Coronary artery (tissue), 2 donors: ENCODE results near the gene DSCAML1.

Experiments used
- DNase-seq: peaks from one replicate; pipeline ENCODE4 v3.0.0-alpha.2; 2017; ENCODE audit warnings: low spot score
- H3K27ac ChIP-seq, 2 donors: fragments of 200-600 bp; sonication (generic); one replicate each; pipeline ENCODE4 v1.5.1; 2016 to 2019
- H3K4me3 ChIP-seq: fragments of 200-600 bp; sonication (generic); 2 replicates; pipeline ENCODE4 v1.5.1; 2016; ENCODE audit warnings: mild to moderate bottlenecking, moderate library complexity
- CTCF ChIP-seq: fragments of 200-600 bp; sonication (generic); IDR thresholded peaks from one replicate; pipeline ENCODE4 v1.5.1; 2019; ENCODE audit warnings: antibody characterized with exemption

The DSCAML1 gene

GRCh38 chr11:117591316-117592039, 205.5 kb downstream of the DSCAML1 start:
- no peak overlapping the region for H3K4me3 ChIP-seq
- no peak for TF ChIP-seq CTCF
- no peak for DNase-seq
- no peak overlapping the region for H3K27ac ChIP-seq

GRCh38 chr11:117589063-117589462, 208.0 kb downstream of the DSCAML1 start:
- Histone ChIP-seq H3K27ac (no peak overlapping the region), H3K4me3 (no peak overlapping the region)
- TF ChIP-seq CTCF, result no peak
- DNase-seq, result no peak

- DNase-seq, result no peak
- Histone ChIP-seq H3K27ac (no peak overlapping the region), H3K4me3 (no peak overlapping the region)
- no peak for TF ChIP-seq CTCF
Observed at GRCh38 chr11:117588166-117588810, 208.7 kb downstream of the DSCAML1 start.

GRCh38 chr11:117587416-117587815, 209.6 kb downstream of the DSCAML1 start:
- no peak for TF ChIP-seq CTCF
- Histone ChIP-seq H3K4me3 (no peak overlapping the region), H3K27ac (no peak overlapping the region)
- DNase-seq, result no peak

GRCh38 chr11:117586392-117586791, 210.6 kb downstream of the DSCAML1 start:
- no peak overlapping the region for H3K27ac ChIP-seq
- TF ChIP-seq CTCF, result no peak
- H3K4me3 ChIP-seq, result no peak overlapping the region
- DNase-seq, result no peak

GRCh38 chr11:117585631-117586030, 211.4 kb downstream of the DSCAML1 start:
- no peak overlapping the region for H3K4me3 ChIP-seq
- no peak overlapping the region for H3K27ac ChIP-seq
- DNase-seq, result no peak
- no peak for TF ChIP-seq CTCF
